B cell (primary cell): Measurements from ENCODE around the gene TBC1D17. TPM values are rescaled to one million over a fixed set of nuclear protein-coding genes. Genes with fewer than 3 reads are reported as not detected.

Source experiments
- ATAC-seq: fragments of 200-7000 bp; cut with Tn5 transposase; one replicate; pipeline ENCODE4 v1.10.0; 2021; ENCODE audit warnings: low read depth, mild to moderate bottlenecking, moderate number of reproducible peaks, moderate library complexity
- CTCF ChIA-PET: fragments of 350-600 bp; sonication (Branson Sonifier 250); formaldehyde crosslinking; loops from one replicate; lab custom pipeline; 2021; ENCODE audit warnings: antibody characterized with exemption, inconsistent platforms; lab: Charles Lee
- POLR2A ChIA-PET: fragments of 350-600 bp; sonication (Branson Sonifier 250); formaldehyde crosslinking; loops from one replicate; lab custom pipeline; 2021; ENCODE audit warnings: antibody characterized with exemption; lab: Charles Lee
- DNase-seq: peaks from one replicate; pipeline ENCODE4 v3.0.0; 2013
- H2AFZ ChIP-seq: 2 replicates; pipeline ENCODE4 v1.6.1; 2012; ENCODE audit warnings: mild to moderate bottlenecking, low read depth, low read length; ENCODE audit not compliant: insufficient read depth, poor library complexity, severe bottlenecking
- H3K27ac ChIP-seq, 2 donors: 1 replicate in 1 of 2; 2 replicates in 1 of 2; pipeline ENCODE4 v1.5.1; 2012 to 2013; ENCODE audit warnings: low read length in 2 of 2, mild to moderate bottlenecking in 2 of 2, moderate library complexity in 1 of 2
- H3K27me3 ChIP-seq, 4 experiments: fragments of 200-600 bp in 1 of 4; sonication (generic) in 1 of 4; replicated peaks in 1 of 4; 1 replicate in 2 of 4; 2 replicates in 2 of 4; pipeline versions ENCODE4 v1.6.1 to v1.7.0; 2013 to 2016; ENCODE audit warnings: low read length in 3 of 4, mild to moderate bottlenecking in 2 of 4, mixed read lengths in 1 of 4, moderate library complexity in 1 of 4; ENCODE audit not compliant: insufficient read depth in 4 of 4, control insufficient read depth in 3 of 4; ENCODE audit errors: control extremely low read depth in 1 of 4
- H3K36me3 ChIP-seq, 2 experiments: replicated peaks in 1 of 2; 1 replicate in 1 of 2; 2 replicates in 1 of 2; pipeline versions ENCODE4 v1.6.1 to v1.7.1; 2013; ENCODE audit warnings: low read length in 1 of 2; ENCODE audit not compliant: insufficient read depth in 2 of 2, control insufficient read depth in 1 of 2; ENCODE audit errors: control extremely low read depth in 1 of 2, extremely low read depth in 1 of 2
- H3K4me1 ChIP-seq, 2 donors: fragments of 200-600 bp in 1 of 2; sonication (generic) in 1 of 2; 1 replicate in 1 of 2; 2 replicates in 1 of 2; pipeline versions ENCODE4 v1.5.1 to v1.6.1; 2013 to 2017; ENCODE audit warnings: low read length in 2 of 2; ENCODE audit not compliant: control insufficient read depth in 2 of 2, insufficient read depth in 2 of 2
- H3K4me2 ChIP-seq: replicated peaks from 2 replicates; pipeline ENCODE3; 2012; ENCODE audit warnings: mild to moderate bottlenecking, low read depth, low read length; ENCODE audit not compliant: poor library complexity, severe bottlenecking
- H3K4me3 ChIP-seq, 5 experiments: fragments of 200-600 bp in 1 of 5; sonication (generic) in 1 of 5; 1 replicate in 3 of 5; 2 replicates in 2 of 5; pipeline versions ENCODE4 v1.5.1 to v1.7.0; 2011 to 2016; ENCODE audit warnings: low read length in 4 of 5, mild to moderate bottlenecking in 4 of 5, low read depth in 2 of 5, control low read depth in 1 of 5, moderate library complexity in 1 of 5; ENCODE audit not compliant: insufficient read depth in 1 of 5; ENCODE audit errors: control extremely low read depth in 1 of 5, extremely low read depth in 1 of 5
- H3K79me2 ChIP-seq: fragments of 200-600 bp; sonication (generic); one replicate; pipeline ENCODE4 v1.6.0; 2016; ENCODE audit warnings: low read length; ENCODE audit not compliant: control insufficient read depth, insufficient read depth
- H3K9ac ChIP-seq: fragments of 200-600 bp; sonication (generic); 2 replicates; pipeline ENCODE4 v1.6.1; 2017; ENCODE audit warnings: mild to moderate bottlenecking, low read length, moderate library complexity
- H3K9me3 ChIP-seq, 3 donors: one replicate each; pipeline versions ENCODE4 v1.6.1 to v1.7.1; 2013; ENCODE audit warnings: low read length in 2 of 3; ENCODE audit not compliant: control insufficient read depth in 2 of 3, insufficient read depth in 1 of 3; ENCODE audit errors: control extremely low read depth in 1 of 3
- H4K20me1 ChIP-seq: 2 replicates; pipeline ENCODE4 v1.6.0; 2012; ENCODE audit warnings: mild to moderate bottlenecking, low read length; ENCODE audit not compliant: insufficient read depth, control insufficient read depth, poor library complexity, severe bottlenecking
- H3K27ac Mint-ChIP-seq: one replicate; pipeline ENCODE4 v1.8.0; 2021; ENCODE audit warnings: mixed read lengths
- H3K27me3 Mint-ChIP-seq: one replicate; pipeline ENCODE4 v1.8.0; 2021; ENCODE audit warnings: mixed read lengths
- H3K4me1 Mint-ChIP-seq: one replicate; pipeline ENCODE4 v1.8.0; 2021; ENCODE audit warnings: mixed read lengths
- H3K4me3 Mint-ChIP-seq: one replicate; pipeline ENCODE4 v1.8.0; 2021; ENCODE audit warnings: mixed read lengths
- H3K9me3 Mint-ChIP-seq: one replicate; pipeline ENCODE4 v1.8.0; 2022; ENCODE audit warnings: mixed read lengths; ENCODE audit not compliant: insufficient read depth
- EZH2 ChIP-seq: IDR thresholded peaks from 2 replicates; pipeline ENCODE4 v1.6.1; 2012; ENCODE audit warnings: borderline replicate concordance, low read depth, mild to moderate bottlenecking, moderate library complexity, low read length; ENCODE audit not compliant: insufficient read depth, poor library complexity, severe bottlenecking
- WGBS: methylation state at CpG from one replicate; pipeline ENCODE4 v1.1.5; 2013; ENCODE audit warnings: missing lambda C conversion rate; ENCODE audit not compliant: insufficient coverage; 5-methylcytosine and 5-hydroxymethylcytosine counted together
- intact Hi-C: fragments of 100-400 bp; cut with micrococcal nuclease; formaldehyde crosslinking; loops from one replicate; pipeline ENCODE4 v1.10.0; 2022
- polyA plus RNA-seq: library from polyadenylated mRNA; depleted of rRNA; stranded (reverse); fragments of >200 nt; gene quantifications from 2 replicates; pipeline ENCODE4 v1.2.3, GENCODE V29; 2012
- total RNA-seq, 2 donors: library from RNA; stranded (reverse); fragments of 120-200 nt in 1 of 2; gene quantifications; 1 replicate in 1 of 2; 2 replicates in 1 of 2; pipeline versions ENCODE4 v1.2.3 to v1.2.4, GENCODE V29; 2013 to 2022
- TF ChIP-seq, protein P1 (sequence below): fragments of 200-600 bp; IDR thresholded peaks from one replicate; pipeline ENCODE4 v1.8.0; 2022; ENCODE audit warnings: antibody characterized with exemption, mild to moderate bottlenecking

TBC1D17 gene
- total and polyA plus RNA-seq, 2 donors (not counting 1 experiment from before 2014, with no cell fraction given) = 85.7 to 98.7 TPM

DNA sequence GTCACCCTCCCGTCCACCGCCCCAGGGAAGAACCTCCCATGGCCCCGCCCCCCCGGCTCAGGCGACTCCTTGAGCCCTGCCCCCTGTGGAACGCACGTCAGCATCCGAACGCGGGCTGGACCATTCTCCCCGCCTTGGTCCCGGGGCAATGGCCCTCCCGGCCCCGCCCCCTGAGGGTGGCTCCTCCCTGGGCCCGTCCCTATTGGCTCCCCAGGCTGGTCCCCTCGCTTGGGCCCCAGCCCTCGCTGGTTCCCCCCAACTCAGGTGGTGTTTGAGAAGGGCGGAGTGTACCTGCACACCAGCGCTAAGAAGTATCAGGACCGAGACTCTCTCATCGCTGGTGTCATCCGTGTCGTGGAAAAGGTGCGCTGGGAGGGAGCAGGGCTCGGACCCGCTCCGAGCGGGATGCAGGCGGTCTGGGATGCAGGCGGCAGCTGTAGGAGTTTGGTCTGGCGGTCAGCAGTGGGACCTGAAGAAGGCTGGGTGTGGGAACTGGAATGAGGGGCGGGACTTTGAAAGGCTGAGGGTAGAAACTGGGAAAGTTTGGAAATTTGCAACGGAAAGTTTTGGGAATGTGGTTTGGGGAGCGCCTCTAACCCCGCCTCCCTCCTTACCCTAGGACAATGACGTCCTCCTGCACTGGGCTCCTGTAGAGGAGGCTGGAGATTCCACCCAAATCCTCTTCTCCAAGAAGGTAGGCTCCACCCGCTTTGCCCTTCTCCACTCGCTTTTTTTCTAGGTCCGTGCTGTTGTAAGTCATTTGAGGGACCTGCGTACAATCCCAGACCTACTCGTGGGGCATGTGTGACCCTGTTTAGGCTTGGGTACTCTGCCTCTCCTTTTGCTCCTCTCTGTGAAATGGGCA, 609 bp downstream of the TBC1D17 start:
- H3K27me3 Mint-ChIP-seq = no peaks in the 10 kb centered on the region
- Histone ChIP-seq H2AFZ (peak overlapping the region; percentile 83), H3K27me3 (no peaks in the 10 kb centered on the region), H3K4me1 (peaks cover 12 to 20% of the 10 kb centered on the region in 2 donors), H4K20me1 (peaks cover 47% of the 10 kb centered on the region), H3K36me3 (peaks cover 0 to 45% of the 10 kb centered on the region in 2 experiments), H3K4me2 (peak overlapping the region; percentile 93), H3K79me2 (peaks cover 36% of the 10 kb centered on the region), H3K27ac (peak overlapping the region; percentile 94 to 98), H3K9ac (peak overlapping the region; percentile 99), H3K4me3 (peak overlapping the region; percentile 85 to 96 (median 95)), H3K9me3 (no peaks in the 10 kb centered on the region)
- TF ChIP-seq, protein P1, sequence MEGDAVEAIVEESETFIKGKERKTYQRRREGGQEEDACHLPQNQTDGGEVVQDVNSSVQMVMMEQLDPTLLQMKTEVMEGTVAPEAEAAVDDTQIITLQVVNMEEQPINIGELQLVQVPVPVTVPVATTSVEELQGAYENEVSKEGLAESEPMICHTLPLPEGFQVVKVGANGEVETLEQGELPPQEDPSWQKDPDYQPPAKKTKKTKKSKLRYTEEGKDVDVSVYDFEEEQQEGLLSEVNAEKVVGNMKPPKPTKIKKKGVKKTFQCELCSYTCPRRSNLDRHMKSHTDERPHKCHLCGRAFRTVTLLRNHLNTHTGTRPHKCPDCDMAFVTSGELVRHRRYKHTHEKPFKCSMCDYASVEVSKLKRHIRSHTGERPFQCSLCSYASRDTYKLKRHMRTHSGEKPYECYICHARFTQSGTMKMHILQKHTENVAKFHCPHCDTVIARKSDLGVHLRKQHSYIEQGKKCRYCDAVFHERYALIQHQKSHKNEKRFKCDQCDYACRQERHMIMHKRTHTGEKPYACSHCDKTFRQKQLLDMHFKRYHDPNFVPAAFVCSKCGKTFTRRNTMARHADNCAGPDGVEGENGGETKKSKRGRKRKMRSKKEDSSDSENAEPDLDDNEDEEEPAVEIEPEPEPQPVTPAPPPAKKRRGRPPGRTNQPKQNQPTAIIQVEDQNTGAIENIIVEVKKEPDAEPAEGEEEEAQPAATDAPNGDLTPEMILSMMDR = no peak
- TF ChIP-seq EZH2 = no peak
- ATAC-seq (peak; percentile 61), DNase-seq (peak; percentile 99)
- intact Hi-C loops = loop anchor here (1.0 to 2.0 kb wide), 10 partner anchors 9 to 1005 kb away; partner anchors contain the start of genes ATF5, FUZ, NUP62 and PPP1R15A
- no peak overlapping the region for H3K27ac Mint-ChIP-seq
- H3K4me1 Mint-ChIP-seq = peaks cover 21% of the 10 kb centered on the region
- POLR2A ChIA-PET = interaction anchor here (1.1 to 2.6 kb wide), 9 partner anchors 9 to 1259 kb away, joined by 3 to 30 read pairs (median 13); partner anchors contain the start of genes ATF5, FUZ, IL4I1 and NUP62
- H3K9me3 Mint-ChIP-seq = no peaks in the 10 kb centered on the region
- H3K4me3 Mint-ChIP-seq = no peak overlapping the region
- WGBS = 10% methylated on average over 36 of the region's 41 CpGs
- CTCF ChIA-PET = interaction anchor here (1.0 to 1.2 kb wide), 2 partner anchors 11 to 65 kb away, joined by 3 to 4 read pairs; partner anchors contain the start of gene FUZ

DNA sequence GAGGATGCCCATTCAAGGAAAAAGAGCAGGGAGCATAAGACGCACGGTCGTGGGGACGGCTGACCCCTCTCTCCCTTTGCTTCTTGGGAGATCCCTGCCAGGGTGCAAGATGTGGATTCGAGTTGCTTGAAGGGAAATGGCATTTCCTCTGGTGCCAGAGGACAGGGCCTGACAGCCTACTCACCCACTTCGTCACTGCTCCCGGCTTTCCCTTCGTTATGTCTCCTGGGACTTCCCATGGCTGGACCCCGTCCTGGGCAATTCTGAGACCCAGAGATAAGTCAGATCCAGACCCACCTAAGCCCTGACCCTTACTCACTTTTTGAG, 1.2 kb downstream of the TBC1D17 start:
- no peak for ATAC-seq
- TF ChIP-seq, protein P1 = no peak
- H3K4me3 ChIP-seq = no peak overlapping the region

More for the DNA sequence above, 1.2 kb downstream of the TBC1D17 start:
- no peaks in the 10 kb centered on the region for H3K27me3 ChIP-seq
- CTCF ChIA-PET = interaction anchor here (0.6 to 1.2 kb wide), 2 partner anchors 10 to 485 kb away, joined by 3 to 4 read pairs; no protein-coding TSS in a partner anchor
- no peak overlapping the region for H2AFZ ChIP-seq
- Mint-ChIP-seq H3K9me3 (no peaks in the 10 kb centered on the region), H3K4me1 (peaks cover 21% of the 10 kb centered on the region), H3K27me3 (no peaks in the 10 kb centered on the region), H3K4me3 (no peak overlapping the region), H3K27ac (peak overlapping the region; percentile 53)
- H3K27ac ChIP-seq = peak overlapping the region in 1 of 2 donors; percentile 98
- intact Hi-C loops = loop anchor here (1.0 kb wide), 1 partner anchor 12 kb away; no protein-coding TSS in a partner anchor
- 92% methylated on average over 8 of the region's 9 CpGs for WGBS
- H3K9ac ChIP-seq = no peak overlapping the region
- POLR2A ChIA-PET = interaction anchor here (0.7 kb wide), 1 partner anchor 752 kb away, joined by 4 read pairs; no protein-coding TSS in a partner anchor
- peaks cover 47% of the 10 kb centered on the region for H4K20me1 ChIP-seq
- peak overlapping the region; percentile 93 for H3K4me2 ChIP-seq
- peaks cover 12 to 20% of the 10 kb centered on the region in 2 donors for H3K4me1 ChIP-seq
- H3K36me3 ChIP-seq = peaks cover 0 to 51% of the 10 kb centered on the region in 2 experiments
- DNase-seq = no peak
- no peaks in the 10 kb centered on the region for H3K9me3 ChIP-seq
- H3K79me2 ChIP-seq = peaks cover 35% of the 10 kb centered on the region
